Measurements from ENCODE around the gene CRMP1. TPM values are rescaled to one million over a fixed set of nuclear protein-coding genes. Genes with fewer than 3 reads are reported as not detected.

Gene CRMP1
- total RNA-seq, 1 donor from 2014 or later = 6.2 TPM

DNA sequence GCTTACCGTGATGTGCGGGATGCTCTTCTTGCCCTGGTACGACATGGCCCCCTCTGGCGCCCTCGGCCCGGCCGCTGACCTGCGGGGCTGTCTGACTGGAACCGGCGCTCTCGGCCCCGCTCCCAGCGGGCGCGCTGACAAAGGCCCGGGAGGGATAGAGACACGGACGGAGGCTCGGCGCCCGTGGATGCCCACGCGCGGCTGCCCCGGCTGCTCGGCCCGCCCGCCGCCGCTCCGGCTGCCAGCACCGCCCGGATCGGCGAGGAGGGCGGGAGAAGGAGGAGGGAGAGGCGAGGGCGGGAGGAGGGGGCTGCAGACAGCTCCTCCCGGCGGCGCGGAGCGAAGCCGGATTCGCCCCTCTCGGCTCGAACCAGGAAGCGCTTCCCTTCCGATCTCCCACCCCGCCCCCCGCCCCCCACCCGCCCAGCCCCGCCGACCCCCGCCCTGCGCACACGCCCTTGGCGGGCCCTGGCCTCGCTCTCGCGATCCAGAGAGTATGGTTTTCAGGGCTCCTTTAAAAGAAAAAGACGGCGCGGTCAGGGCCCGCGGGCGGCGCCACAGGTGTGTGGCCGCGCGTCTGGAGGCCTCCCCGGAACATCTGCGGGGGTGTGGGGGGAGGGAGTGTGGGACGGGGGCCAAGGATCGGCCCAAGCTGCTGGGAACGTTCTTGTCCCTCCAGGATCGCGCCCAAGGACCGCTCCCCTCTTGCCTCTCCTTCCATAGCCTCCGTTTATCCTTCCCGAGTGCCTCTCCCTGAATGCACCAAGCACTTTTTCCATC lies 4.5 kb downstream of the CRMP1 start:
- TF ChIP-seq, protein P1, sequence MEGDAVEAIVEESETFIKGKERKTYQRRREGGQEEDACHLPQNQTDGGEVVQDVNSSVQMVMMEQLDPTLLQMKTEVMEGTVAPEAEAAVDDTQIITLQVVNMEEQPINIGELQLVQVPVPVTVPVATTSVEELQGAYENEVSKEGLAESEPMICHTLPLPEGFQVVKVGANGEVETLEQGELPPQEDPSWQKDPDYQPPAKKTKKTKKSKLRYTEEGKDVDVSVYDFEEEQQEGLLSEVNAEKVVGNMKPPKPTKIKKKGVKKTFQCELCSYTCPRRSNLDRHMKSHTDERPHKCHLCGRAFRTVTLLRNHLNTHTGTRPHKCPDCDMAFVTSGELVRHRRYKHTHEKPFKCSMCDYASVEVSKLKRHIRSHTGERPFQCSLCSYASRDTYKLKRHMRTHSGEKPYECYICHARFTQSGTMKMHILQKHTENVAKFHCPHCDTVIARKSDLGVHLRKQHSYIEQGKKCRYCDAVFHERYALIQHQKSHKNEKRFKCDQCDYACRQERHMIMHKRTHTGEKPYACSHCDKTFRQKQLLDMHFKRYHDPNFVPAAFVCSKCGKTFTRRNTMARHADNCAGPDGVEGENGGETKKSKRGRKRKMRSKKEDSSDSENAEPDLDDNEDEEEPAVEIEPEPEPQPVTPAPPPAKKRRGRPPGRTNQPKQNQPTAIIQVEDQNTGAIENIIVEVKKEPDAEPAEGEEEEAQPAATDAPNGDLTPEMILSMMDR (IDR thresholded peaks at IDR 0.05) = no peak
- H3K9me3 ChIP-seq = no peaks in the 10 kb centered on the region
- H3K27ac ChIP-seq = no peak overlapping the region
- H3K4me1 ChIP-seq = peaks cover 18% of the 10 kb centered on the region
- intact Hi-C loops (cut with DNase I) = no loop called here
- H3K27me3 ChIP-seq (ENCODE audit: low read depth) = peaks cover 67% of the 10 kb centered on the region
- ATAC-seq = no peak
- no peaks in the 10 kb centered on the region for H3K36me3 ChIP-seq
- H3K4me3 ChIP-seq = peak overlapping the region; percentile 55
- DNase-seq = no peak

DNA sequence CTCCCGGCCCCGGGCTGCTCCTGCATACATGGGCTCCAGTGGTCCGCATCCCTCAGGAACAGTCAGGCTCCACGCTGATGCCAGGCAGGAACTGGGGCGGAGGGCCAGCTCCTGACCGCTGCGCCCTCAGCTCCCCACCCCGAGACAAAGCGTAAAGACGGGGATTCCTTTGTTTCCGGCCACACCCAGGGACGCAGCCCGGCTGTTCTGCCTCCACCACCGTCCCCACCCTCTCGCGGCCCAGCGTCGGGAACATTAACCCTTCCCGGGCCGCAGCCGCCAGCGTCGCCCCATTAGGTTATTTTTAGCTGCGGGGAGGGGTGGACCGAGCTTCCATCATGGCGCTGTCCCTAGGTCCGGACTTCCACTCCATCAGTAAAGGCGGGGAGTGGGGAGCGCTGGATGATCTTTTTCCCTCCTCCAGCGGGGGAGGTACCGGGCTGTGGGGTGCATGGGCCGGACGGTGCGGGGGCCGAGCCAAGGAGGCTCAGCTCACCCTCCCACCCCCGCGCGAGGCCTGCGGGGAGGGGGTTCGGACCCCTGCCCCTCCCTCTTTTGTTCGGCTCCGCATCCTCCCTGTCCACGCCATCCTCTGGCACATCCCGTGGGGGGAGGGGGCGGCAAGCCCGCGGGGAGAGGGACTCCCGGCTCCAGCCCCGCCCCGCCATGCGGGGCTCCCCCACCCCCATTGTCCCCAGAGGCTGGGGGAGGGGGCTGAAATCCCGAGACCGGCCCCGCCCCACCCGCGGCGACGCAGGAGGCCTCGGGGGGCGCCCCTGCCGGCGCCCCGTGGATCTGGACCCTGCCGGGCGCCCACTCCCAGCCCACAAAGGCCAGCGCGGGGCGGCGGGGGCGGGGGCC lies 5.3 kb downstream of the CRMP1 start:
- peaks cover 63% of the 10 kb centered on the region for H3K27me3 ChIP-seq (ENCODE audit: low read depth)
- intact Hi-C loops (cut with DNase I) = no loop called here
- peaks cover 18% of the 10 kb centered on the region for H3K4me1 ChIP-seq
- ATAC-seq (peak in 1 of 2 donors; percentile 26), DNase-seq (no peak)
- H3K9me3 ChIP-seq = no peaks in the 10 kb centered on the region
- H3K36me3 ChIP-seq = no peaks in the 10 kb centered on the region
- TF ChIP-seq, protein P1 (IDR thresholded peaks at IDR 0.05) = no peak
- H3K4me3 ChIP-seq = peak overlapping the region; percentile 55
- no peak overlapping the region for H3K27ac ChIP-seq

DNA sequence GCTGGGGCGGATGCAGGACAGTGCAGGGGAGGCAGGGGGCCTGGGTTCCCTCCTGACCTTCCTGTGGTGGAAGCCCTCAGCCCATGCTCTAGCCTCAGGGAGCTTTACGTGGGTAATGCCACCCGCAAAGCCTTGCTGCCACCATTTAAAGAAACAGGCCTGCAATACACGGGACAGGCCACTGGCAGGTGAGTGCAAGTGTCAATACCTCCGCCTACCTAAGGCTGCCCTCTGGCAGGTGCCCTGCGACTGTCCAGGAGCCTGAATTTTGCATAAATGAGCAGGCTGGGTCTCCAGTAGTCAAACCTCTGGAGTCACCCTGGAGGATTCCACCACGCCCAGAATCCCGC lies 5.9 kb downstream of the CRMP1 start:
- Histone ChIP-seq H3K27ac (no peak overlapping the region), H3K27me3 (ENCODE audit: low read depth) (peaks cover 57% of the 10 kb centered on the region), H3K36me3 (no peaks in the 10 kb centered on the region), H3K9me3 (no peaks in the 10 kb centered on the region), H3K4me1 (peaks cover 18% of the 10 kb centered on the region), H3K4me3 (peak overlapping the region; percentile 55)
- TF ChIP-seq, protein P1 (IDR thresholded peaks at IDR 0.05) = no peak
- DNase-seq (no peak), ATAC-seq (peak in 1 of 2 donors; percentile 18)
- intact Hi-C loops (cut with DNase I) = no loop called here

DNA sequence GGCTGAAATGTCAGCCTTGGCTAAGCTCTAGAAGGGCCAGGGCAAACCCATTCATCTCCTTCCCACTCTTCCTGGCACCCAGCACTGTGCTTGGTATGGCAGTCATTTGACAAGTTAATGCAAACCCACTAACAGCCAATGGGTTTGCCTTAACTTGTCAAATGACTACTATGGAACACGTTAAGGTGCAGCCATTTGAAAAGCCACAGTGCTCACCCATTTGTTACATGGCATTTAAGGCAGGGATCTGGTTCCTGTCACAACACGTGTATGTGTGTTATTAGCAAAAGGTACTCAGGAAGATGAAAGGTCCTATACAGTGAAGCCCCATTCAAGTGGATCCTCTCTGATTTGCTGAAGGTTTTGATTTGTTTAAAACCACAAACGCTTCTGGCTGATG lies 7.2 kb downstream of the CRMP1 start:
- intact Hi-C loops (cut with DNase I) = no loop called here
- H3K27me3 ChIP-seq (ENCODE audit: low read depth) = peaks cover 52% of the 10 kb centered on the region
- no peak overlapping the region for H3K4me3 ChIP-seq
- H3K4me1 ChIP-seq = peaks cover 14% of the 10 kb centered on the region
- no peak for ATAC-seq
- TF ChIP-seq, protein P1 (IDR thresholded peaks at IDR 0.05) = no peak
- no peak for DNase-seq
- no peak overlapping the region for H3K27ac ChIP-seq
- no peaks in the 10 kb centered on the region for H3K9me3 ChIP-seq
- no peaks in the 10 kb centered on the region for H3K36me3 ChIP-seq

DNA sequence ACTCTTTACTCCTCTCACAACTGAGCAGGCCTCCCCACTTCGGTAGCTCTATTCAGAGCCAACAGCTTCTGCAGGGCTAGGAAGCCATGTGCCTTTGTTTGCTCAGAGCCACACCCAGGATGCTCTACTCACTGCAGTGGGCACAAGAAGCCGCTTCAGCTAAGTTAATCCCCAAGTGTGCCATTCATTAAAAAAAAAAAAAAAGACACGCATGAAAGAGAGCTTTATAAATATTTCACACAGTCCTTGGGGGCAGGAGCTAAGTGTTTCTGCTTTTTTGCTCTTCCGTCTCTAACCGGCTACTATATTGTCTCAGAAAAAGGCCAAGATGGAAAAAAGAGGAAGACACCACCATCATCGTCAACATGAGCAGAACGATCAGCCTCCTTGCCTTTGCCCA lies 8.1 kb downstream of the CRMP1 start:
- no peak for ATAC-seq
- Histone ChIP-seq H3K27ac (no peak overlapping the region), H3K4me3 (no peak overlapping the region), H3K4me1 (peaks cover 14% of the 10 kb centered on the region), H3K36me3 (no peaks in the 10 kb centered on the region), H3K27me3 (ENCODE audit: low read depth) (peaks cover 43% of the 10 kb centered on the region), H3K9me3 (no peaks in the 10 kb centered on the region)
- intact Hi-C loops (cut with DNase I) = no loop called here
- TF ChIP-seq, protein P1 (IDR thresholded peaks at IDR 0.05) = no peak
- no peak for DNase-seq

Data from lower lobe of right lung (tissue), 2 donors.